IMR-90 (cell line): ENCODE measurements around the gene DCC. TPM values are rescaled to one million over a fixed set of nuclear protein-coding genes. Genes with fewer than 3 reads are reported as not detected.

Experiments
- ATAC-seq: fragments of 200-7000 bp; cut with Tn5 transposase; 2 replicates; pipeline ENCODE4 v1.9.1; 2020; ENCODE audit warnings: low read depth, mild to moderate bottlenecking, moderate library complexity
- BruUV-seq: library from RNA; stranded (reverse); fragments of 400-500 nt; replicated peaks from 2 replicates; lab custom pipeline; 2021; lab: Mats Ljungman, UMichigan
- CTCF ChIA-PET: fragments of 300-600 bp; formaldehyde crosslinking; extraction: SDS; loops from one replicate; lab custom pipeline; 2021; ENCODE audit warnings: antibody characterized with exemption; lab: Yijun Ruan, JAX
- POLR2A ChIA-PET: fragments of 300-600 bp; sonication (Branson Sonifier 250); formaldehyde crosslinking; loops from one replicate; lab custom pipeline; 2022; ENCODE audit warnings: antibody characterized with exemption; ENCODE audit not compliant: unreplicated experiment; lab: Charles Lee
- DNase-seq: peaks from one replicate; pipeline ENCODE4 v3.0.0; 2013
- H2AFZ ChIP-seq: replicated peaks from 2 replicates; pipeline ENCODE3; 2013; ENCODE audit warnings: low read length, mild to moderate bottlenecking; ENCODE audit not compliant: poor library complexity
- H2AK5ac ChIP-seq: 2 replicates; pipeline ENCODE4 v1.6.1; 2013; ENCODE audit warnings: low read depth, low read length, inconsistent platforms
- H2AK9ac ChIP-seq: replicated peaks from 2 replicates; pipeline ENCODE3; 2013; ENCODE audit warnings: mild to moderate bottlenecking, low read depth, low read length, moderate library complexity; ENCODE audit not compliant: poor library complexity
- H2BK120ac ChIP-seq: 2 replicates; pipeline ENCODE4 v1.6.1; 2013; ENCODE audit warnings: low read depth, low read length, inconsistent platforms
- H2BK15ac ChIP-seq: 3 replicates; pipeline ENCODE4 v1.6.1; 2013; ENCODE audit warnings: low read depth, low read length, inconsistent platforms
- H2BK20ac ChIP-seq: 2 replicates; pipeline ENCODE4 v1.6.1; 2013; ENCODE audit warnings: low read depth, mild to moderate bottlenecking, inconsistent platforms, low read length, moderate library complexity
- H2BK5ac ChIP-seq: 2 replicates; pipeline ENCODE4 v1.6.1; 2013; ENCODE audit warnings: mild to moderate bottlenecking, low read depth, low read length, inconsistent platforms; ENCODE audit not compliant: poor library complexity, severe bottlenecking
- H3K14ac ChIP-seq: replicated peaks from 2 replicates; pipeline ENCODE4 v1.6.1; 2013; ENCODE audit warnings: low read depth, low read length, inconsistent platforms
- H3K18ac ChIP-seq: 2 replicates; pipeline ENCODE4 v1.6.1; 2013; ENCODE audit warnings: low read depth, low read length, control low read depth
- H3K23ac ChIP-seq: 2 replicates; pipeline ENCODE4 v1.6.1; 2013; ENCODE audit warnings: low read depth, low read length, inconsistent platforms
- H3K27ac ChIP-seq: 2 replicates; pipeline ENCODE4 v1.5.1; 2013; ENCODE audit warnings: mild to moderate bottlenecking, control low read depth, low read length; ENCODE audit not compliant: insufficient read depth
- H3K27me3 ChIP-seq: 2 replicates; pipeline ENCODE4 v1.6.1; 2013; ENCODE audit warnings: low read length; ENCODE audit not compliant: control insufficient read depth, insufficient read depth
- H3K36me3 ChIP-seq: 2 replicates; pipeline ENCODE4 v1.6.1; 2013; ENCODE audit warnings: low read length, mixed read lengths; ENCODE audit not compliant: control insufficient read depth, insufficient read depth
- H3K4ac ChIP-seq: 2 replicates; pipeline ENCODE4 v1.6.1; 2013; ENCODE audit warnings: low read depth, low read length, inconsistent platforms
- H3K4me1 ChIP-seq: 2 replicates; pipeline ENCODE4 v1.6.1; 2013; ENCODE audit warnings: low read length, mixed read lengths; ENCODE audit not compliant: control insufficient read depth, insufficient read depth
- H3K4me2 ChIP-seq: 2 replicates; pipeline ENCODE4 v1.6.1; 2013; ENCODE audit warnings: low read depth, mild to moderate bottlenecking, control low read depth, low read length, moderate library complexity
- H3K4me3 ChIP-seq: 2 replicates; pipeline ENCODE4 v1.5.1; 2013; ENCODE audit warnings: low read depth, mild to moderate bottlenecking, control low read depth, low read length, moderate library complexity; ENCODE audit not compliant: insufficient read depth
- H3K56ac ChIP-seq: 2 replicates; pipeline ENCODE4 v1.6.1; 2013; ENCODE audit warnings: low read length, inconsistent platforms; ENCODE audit not compliant: insufficient read depth; ENCODE audit errors: extremely low read depth
- H3K79me1 ChIP-seq, 2 experiments: 2 replicates each; pipeline ENCODE4 v1.6.1; 2013; ENCODE audit warnings: low read length in 2 of 2, inconsistent platforms in 1 of 2, low read depth in 1 of 2
- H3K9ac ChIP-seq: 2 replicates; pipeline ENCODE4 v1.6.1; 2013; ENCODE audit warnings: low read depth, low read length, control low read depth
- H3K9me1 ChIP-seq: 2 replicates; pipeline ENCODE4 v1.6.1; 2013; ENCODE audit warnings: low read length, inconsistent platforms; ENCODE audit not compliant: insufficient read depth
- H3K9me3 ChIP-seq: 2 replicates; pipeline ENCODE4 v1.6.1; 2013; ENCODE audit warnings: low read length; ENCODE audit not compliant: control insufficient read depth, insufficient read depth
- H4K20me1 ChIP-seq: 2 replicates; pipeline ENCODE4 v1.6.1; 2013; ENCODE audit warnings: low read length, inconsistent platforms; ENCODE audit not compliant: insufficient read depth
- H4K5ac ChIP-seq: 2 replicates; pipeline ENCODE4 v1.6.1; 2013; ENCODE audit warnings: mild to moderate bottlenecking, low read depth, low read length, control low read depth
- H4K8ac ChIP-seq, 2 experiments: 2 replicates each; pipeline ENCODE4 v1.6.1; 2013; ENCODE audit warnings: low read depth in 2 of 2, low read length in 2 of 2, control low read depth in 1 of 2, inconsistent platforms in 1 of 2
- H4K91ac ChIP-seq: 2 replicates; pipeline ENCODE4 v1.6.1; 2013; ENCODE audit warnings: low read depth, low read length, inconsistent platforms; ENCODE audit not compliant: insufficient read depth
- BHLHE40 ChIP-seq: fragments of 150-350 bp; IDR thresholded peaks from 2 replicates; pipeline ENCODE4 v1.6.1; 2016; ENCODE audit warnings: mild to moderate bottlenecking, low read depth, low read length
- CEBPB ChIP-seq: IDR thresholded peaks from 2 replicates; pipeline ENCODE4 v1.6.1; 2012; ENCODE audit warnings: low read depth, low read length, improper control_type of control experiment
- CHD1 ChIP-seq: IDR thresholded peaks from 2 replicates; pipeline ENCODE4 v1.6.1; 2012; ENCODE audit warnings: low read depth, low read length, improper control_type of control experiment
- CTCF ChIP-seq: conservative IDR thresholded peaks from 2 replicates; pipeline ENCODE4 v1.5.1; 2012; ENCODE audit warnings: mild to moderate bottlenecking, low read depth, low read length, improper control_type of control experiment
- ELK1 ChIP-seq: fragments of 150-350 bp; IDR thresholded peaks from 2 replicates; pipeline ENCODE4 v1.6.1; 2016; ENCODE audit warnings: low read depth, mild to moderate bottlenecking, low read length, moderate library complexity, borderline replicate concordance
- FOS ChIP-seq: fragments of 150-350 bp; IDR thresholded peaks from 2 replicates; pipeline ENCODE4 v1.6.1; 2016; ENCODE audit warnings: low read depth, low read length
- MAFK ChIP-seq: IDR thresholded peaks from 2 replicates; pipeline ENCODE4 v1.6.1; 2012; ENCODE audit warnings: low read depth, low read length, improper control_type of control experiment
- MAZ ChIP-seq: IDR thresholded peaks from 2 replicates; pipeline ENCODE4 v1.6.1; 2012; ENCODE audit warnings: low read depth, mild to moderate bottlenecking, low read length, improper control_type of control experiment, moderate library complexity, borderline replicate concordance
- MXI1 ChIP-seq: IDR thresholded peaks from 2 replicates; pipeline ENCODE4 v1.6.1; 2012; ENCODE audit warnings: low read depth, mild to moderate bottlenecking, low read length, moderate library complexity, borderline replicate concordance
- NFE2L2 ChIP-seq: fragments of 150-350 bp; IDR thresholded peaks from 2 replicates; pipeline ENCODE4 v1.6.1; 2016; ENCODE audit warnings: low read depth, mild to moderate bottlenecking, low read length
- POLR2A ChIP-seq: IDR thresholded peaks from 2 replicates; pipeline ENCODE4 v1.6.1; 2012; ENCODE audit warnings: mild to moderate bottlenecking, low read depth, low read length
- RAD21 ChIP-seq: IDR thresholded peaks from 2 replicates; pipeline ENCODE4 v1.6.1; 2012; ENCODE audit warnings: low read length, improper control_type of control experiment
- RCOR1 ChIP-seq: IDR thresholded peaks from 2 replicates; pipeline ENCODE4 v1.6.1; 2012; ENCODE audit warnings: mild to moderate bottlenecking, low read length, improper control_type of control experiment; ENCODE audit not compliant: insufficient replicate concordance
- RFX5 ChIP-seq: IDR thresholded peaks from 2 replicates; pipeline ENCODE4 v1.8.0; 2012; ENCODE audit warnings: low read depth, mild to moderate bottlenecking, low read length, moderate library complexity
- SMC3 ChIP-seq: fragments of 150-350 bp; IDR thresholded peaks from 2 replicates; pipeline ENCODE4 v1.6.1; 2016; ENCODE audit warnings: low read depth, mild to moderate bottlenecking, antibody characterized with exemption, low read length, moderate library complexity
- USF2 ChIP-seq: fragments of 150-350 bp; IDR thresholded peaks from 2 replicates; pipeline ENCODE4 v1.6.1; 2017; ENCODE audit warnings: mild to moderate bottlenecking, antibody characterized with exemption, low read length, low read depth
- WGBS, 2 experiments: methylation state at CpG; one replicate each; pipeline versions ENCODE4 v1.1.5 to v1.1.7; 2013; ENCODE audit warnings: missing lambda C conversion rate in 2 of 2; ENCODE audit not compliant: insufficient read length in 1 of 2; ENCODE audit errors: extremely low coverage in 2 of 2; 5-methylcytosine and 5-hydroxymethylcytosine counted together
- dilution Hi-C: fragments of 300-500 bp; cut with HindIII; formaldehyde crosslinking; loops from one replicate; pipeline ENCODE4 v1.14.3; 2018; ENCODE audit warnings: low sequenced_read_pairs; ENCODE audit not compliant: unreplicated experiment
- in situ Hi-C: fragments of 300-500 bp; cut with MboI; formaldehyde crosslinking; loops from 3 replicates; pipeline ENCODE4 v1.14.3; 2019; ENCODE audit warnings: low sequenced_read_pairs, inconsistent platforms, mixed read lengths
- intact Hi-C: fragments of 100-400 bp; cut with micrococcal nuclease; formaldehyde crosslinking; loops from 2 replicates; pipeline ENCODE4 v1.10.0; 2022
- polyA plus RNA-seq, 3 experiments: library from polyadenylated mRNA; depleted of rRNA; stranded (reverse); fragments of >200 nt; gene quantifications; 2 replicates each; pipeline ENCODE4 v1.2.3, GENCODE V29; 2012; ENCODE audit warnings: low replicate concordance in 1 of 3
- total RNA-seq: library from RNA; depleted of rRNA; stranded (reverse); fragments of >200 nt; gene quantifications from 2 replicates; pipeline ENCODE4 v1.2.3, GENCODE V29; 2012

The DCC gene
- total and polyA plus RNA-seq, 2 of the 4 experiments (the other 2 are of a cell fraction), result 0.31 to 0.54 TPM

- TF ChIP-seq RFX5, result no peak
- no peak for TF ChIP-seq MXI1
- no peak for TF ChIP-seq CTCF
- TF ChIP-seq RCOR1, result no peak
- TF ChIP-seq NFE2L2, result no peak
- TF ChIP-seq MAZ, result no peak
- no peak for TF ChIP-seq MAFK
- no peak for TF ChIP-seq CEBPB
- no peak for TF ChIP-seq SMC3
- TF ChIP-seq USF2, result no peak
- no peak for TF ChIP-seq ELK1
- TF ChIP-seq CHD1, result no peak
- TF ChIP-seq FOS, result no peak
- no peak for TF ChIP-seq RAD21
- TF ChIP-seq POLR2A, result no peak
- no peak for TF ChIP-seq BHLHE40
- Histone ChIP-seq H3K14ac (no peak overlapping the region), H4K20me1 (no peaks in the 10 kb centered on the region), H3K9me3 (peaks cover 5% of the 10 kb centered on the region; the same call in 1 of the 2 replicates), H3K56ac (no peak overlapping the region), H4K8ac (no peak overlapping the region), H3K4me1 (no peaks in the 10 kb centered on the region), H2BK5ac (no peak overlapping the region), H3K4me3 (no peak overlapping the region), H3K79me1 (no peaks in the 10 kb centered on the region), H3K36me3 (no peaks in the 10 kb centered on the region), H3K18ac (no peak overlapping the region), H3K23ac (no peak overlapping the region), H3K27ac (no peak overlapping the region), H2AFZ (no peak overlapping the region), H2AK9ac (no peak overlapping the region), H2BK120ac (no peak overlapping the region), H2AK5ac (no peak overlapping the region), H3K4me2 (no peak overlapping the region), H4K91ac (no peak overlapping the region), H4K5ac (no peak overlapping the region), H2BK15ac (no peak overlapping the region), H2BK20ac (no peak overlapping the region), H3K27me3 (no peaks in the 10 kb centered on the region), H3K9me1 (no peaks in the 10 kb centered on the region), H3K4ac (no peak overlapping the region), H3K9ac (no peak overlapping the region)
- intact Hi-C loops, result no loop called here
- no CpG with 5 or more reads among the region's 5 CpGs for WGBS, 2 experiments
- ChIA-PET CTCF (interaction anchor here (1.5 kb wide), 1 partner anchor 14 kb away, joined by 3 read pairs; no protein-coding TSS in a partner anchor), POLR2A (no interaction called here)
- ATAC-seq (no peak), DNase-seq (no peak)
- no TSS peak for BruUV-seq
- in situ Hi-C loops, result no loop called here
- dilution Hi-C loops, result no loop called here
Observed at GRCh38 chr18:52596748-52597435, 256.9 kb downstream of the DCC start.
